HepG2 (cell line): Measurements from ENCODE around the gene ANKRD6. TPM values are rescaled to one million over a fixed set of nuclear protein-coding genes. Genes with fewer than 3 reads are reported as not detected.

ENCODE experiments used
- ATAC-seq: fragments of 200-7000 bp; cut with Tn5 transposase; 3 replicates; pipeline ENCODE4 v1.9.1; 2020; ENCODE audit warnings: mild to moderate bottlenecking, moderate library complexity
- BruUV-seq: library from RNA; stranded (reverse); fragments of 400-500 nt; replicated peaks from 2 replicates; lab custom pipeline; 2021; lab: Mats Ljungman, UMichigan
- CTCF ChIA-PET: fragments of 300-600 bp; formaldehyde crosslinking; extraction: SDS; loops from one replicate; lab custom pipeline; 2021; ENCODE audit warnings: low total read pairs, inconsistent platforms, low intra/inter-chr PET ratio; lab: Yijun Ruan, JAX
- POLR2A ChIA-PET: fragments of 350-600 bp; sonication (Branson Sonifier 250); formaldehyde crosslinking; loops from one replicate; lab custom pipeline; 2020; ENCODE audit warnings: antibody characterized with exemption, inconsistent platforms; lab: Yijun Ruan, JAX
- DNase-seq: peaks from one replicate; pipeline ENCODE4 v3.0.0-alpha.2; 2015; ENCODE audit warnings: low spot score
- FAIRE-seq: peaks from 3 replicates; lab custom pipeline; 2011; peaks lifted over from hg19 to GRCh38; lab: Jason Lieb, UNC
- H2AFZ ChIP-seq: one replicate; pipeline ENCODE4 v1.6.1; 2011; ENCODE audit warnings: low read length, inconsistent platforms
- H3K27ac ChIP-seq: fragments of 300-600 bp; 3 replicates; pipeline ENCODE4 v1.8.0; 2011; ENCODE audit warnings: mixed run types, mild to moderate bottlenecking, mixed read lengths, low read length, inconsistent platforms; ENCODE audit not compliant: insufficient read depth; ENCODE audit errors: extremely low read length
- H3K27me3 ChIP-seq, 2 experiments: fragments of 200-600 bp in 1 of 2; 2 replicates in 1 of 2; 3 replicates in 1 of 2; pipeline versions ENCODE4 v1.6.0 to v1.8.0; 2011; ENCODE audit warnings: low read length in 2 of 2, mild to moderate bottlenecking in 2 of 2, moderate library complexity in 2 of 2, inconsistent platforms in 1 of 2; ENCODE audit not compliant: insufficient read depth in 2 of 2, control insufficient read depth in 1 of 2
- H3K36me3 ChIP-seq, 2 experiments: fragments of 200-600 bp in 1 of 2; replicated peaks in 1 of 2; 2 replicates in 1 of 2; 3 replicates in 1 of 2; pipeline versions ENCODE4 v1.5.1 to v1.8.0; 2011; ENCODE audit warnings: low read length in 2 of 2, inconsistent platforms in 1 of 2; ENCODE audit not compliant: insufficient read depth in 2 of 2, control insufficient read depth in 1 of 2
- H3K4me1 ChIP-seq: 2 replicates; pipeline ENCODE4 v1.5.1; 2012; ENCODE audit warnings: low read length, inconsistent platforms; ENCODE audit not compliant: insufficient read depth
- H3K4me2 ChIP-seq: 2 replicates; pipeline ENCODE4 v1.6.0; 2011; ENCODE audit warnings: low read depth, low read length, inconsistent platforms
- H3K4me3 ChIP-seq, 3 experiments: fragments of 200-600 bp in 1 of 3; sonication (generic), shearing (Covaris generic) in 1 of 3; replicated peaks in 1 of 3; 2 replicates each; pipeline ENCODE4 v1.5.1; 2011 to 2016; ENCODE audit warnings: low read length in 3 of 3, inconsistent platforms in 2 of 3, low read depth in 2 of 3, mild to moderate bottlenecking in 2 of 3, control low read depth in 1 of 3, mixed read lengths in 1 of 3; ENCODE audit not compliant: insufficient read depth in 1 of 3
- H3K79me2 ChIP-seq: one replicate; pipeline ENCODE4 v1.6.1; 2011; ENCODE audit warnings: low read length, inconsistent platforms; ENCODE audit not compliant: insufficient read depth
- H3K9ac ChIP-seq: 2 replicates; pipeline ENCODE4 v1.6.0; 2011; ENCODE audit warnings: mild to moderate bottlenecking, low read depth, low read length, inconsistent platforms; ENCODE audit not compliant: insufficient read depth
- H3K9me3 ChIP-seq: 2 replicates; pipeline ENCODE4 v1.5.1; 2012; ENCODE audit warnings: mild to moderate bottlenecking, low read length
- H4K20me1 ChIP-seq: 2 replicates; pipeline ENCODE4 v1.6.0; 2011; ENCODE audit warnings: inconsistent platforms, mild to moderate bottlenecking, low read length, moderate library complexity; ENCODE audit not compliant: insufficient read depth
- DR1 ChIP-seq: sonication (generic); formaldehyde crosslinking; IDR thresholded peaks from 2 replicates; pipeline ENCODE4 v1.8.0; 2021; ENCODE audit warnings: mild to moderate bottlenecking, missing genetic modification reagents, inconsistent platforms
- E2F2 ChIP-seq: sonication (generic); formaldehyde crosslinking; IDR thresholded peaks from 2 replicates; pipeline ENCODE4 v1.4.0; 2020; ENCODE audit warnings: missing genetic modification reagents, borderline replicate concordance
- ELF4 ChIP-seq: sonication (generic); formaldehyde crosslinking; IDR thresholded peaks from 2 replicates; pipeline ENCODE4 v1.5.0; 2020; ENCODE audit warnings: missing genetic modification reagents, mild to moderate bottlenecking, moderate library complexity, borderline replicate concordance
- GABPB1 ChIP-seq: IDR thresholded peaks from 2 replicates; pipeline ENCODE4 v1.6.1; 2016; ENCODE audit warnings: mild to moderate bottlenecking, missing genetic modification reagents, moderate library complexity, missing compliant biosample characterization
- KDM3A ChIP-seq: IDR thresholded peaks from 2 replicates; pipeline ENCODE4 v1.6.1; 2018; ENCODE audit warnings: low read depth, missing compliant biosample characterization
- MBNL3 ChIP-seq: fragments of 250-450 bp; sonication (Bioruptor Pico); conservative IDR thresholded peaks from 2 replicates; pipeline ENCODE4 v1.8.0; 2022; ENCODE audit warnings: mild to moderate bottlenecking, inconsistent platforms
- NCOA1 ChIP-seq: sonication (generic); formaldehyde crosslinking; IDR thresholded peaks from 2 replicates; pipeline ENCODE4 v1.9.0; 2021; ENCODE audit warnings: missing genetic modification reagents
- NFKBIZ ChIP-seq: IDR thresholded peaks from 2 replicates; pipeline ENCODE4 v1.6.1; 2018; ENCODE audit warnings: missing genetic modification reagents, missing compliant biosample characterization
- NR1H2 ChIP-seq: sonication (generic); formaldehyde crosslinking; IDR thresholded peaks from 2 replicates; pipeline ENCODE4 v1.8.1; 2022; ENCODE audit warnings: low read depth, missing genetic modification reagents, borderline replicate concordance
- SETDB1 ChIP-seq: sonication (generic); formaldehyde crosslinking; IDR thresholded peaks from 2 replicates; pipeline ENCODE4 v1.5.1; 2020; ENCODE audit warnings: missing genetic modification reagents, mild to moderate bottlenecking, borderline replicate concordance
- TBP ChIP-seq: sonication (generic); formaldehyde crosslinking; IDR thresholded peaks from 2 replicates; pipeline ENCODE4 v1.5.0; 2020; ENCODE audit warnings: missing genetic modification reagents
- TSC22D2 ChIP-seq: sonication (generic); formaldehyde crosslinking; IDR thresholded peaks from 2 replicates; pipeline ENCODE4 v1.5.1; 2020; ENCODE audit warnings: missing genetic modification reagents, mild to moderate bottlenecking, borderline replicate concordance
- ZFP36 ChIP-seq: fragments of 150-350 bp; IDR thresholded peaks from 2 replicates; pipeline ENCODE4 v1.6.1; 2018; ENCODE audit warnings: borderline replicate concordance, low read length, low read depth; ENCODE audit not compliant: partially characterized antibody
- ZFP36L1 ChIP-seq: sonication (generic); formaldehyde crosslinking; IDR thresholded peaks from 2 replicates; pipeline ENCODE4 v1.8.0; 2022; ENCODE audit warnings: mild to moderate bottlenecking, missing genetic modification reagents, moderate library complexity
- ZNF383 ChIP-seq: sonication (generic); formaldehyde crosslinking; IDR thresholded peaks from 2 replicates; pipeline ENCODE4 v1.4.0; 2020; ENCODE audit warnings: missing genetic modification reagents, mild to moderate bottlenecking, borderline replicate concordance
- ZNF576 ChIP-seq: sonication (generic); formaldehyde crosslinking; IDR thresholded peaks from 2 replicates; pipeline ENCODE4 v1.4.0; 2020; ENCODE audit warnings: mild to moderate bottlenecking, missing genetic modification reagents
- ZNF879 ChIP-seq: sonication (generic); formaldehyde crosslinking; IDR thresholded peaks from 2 replicates; pipeline ENCODE4 v1.8.1; 2023; ENCODE audit warnings: missing genetic modification reagents
- WGBS: methylation state at CpG from one replicate; pipeline ENCODE4 v1.1.6; 2017; ENCODE audit warnings: low lambda C conversion rate; 5-methylcytosine and 5-hydroxymethylcytosine counted together
- in situ Hi-C: cut with HindIII; loops from 2 replicates; pipeline ENCODE4 v1.10.0; 2017; ENCODE audit warnings: low pct_unique_long_range_greater_than_20kb; ENCODE audit not compliant: extremely low pct_ligation_motif_present
- intact Hi-C: fragments of 100-400 bp; cut with micrococcal nuclease; formaldehyde crosslinking; loops from one replicate; pipeline ENCODE4 v1.10.0; 2022; ENCODE audit not compliant: unreplicated experiment
- polyA plus RNA-seq, 8 experiments: library from polyadenylated mRNA; depleted of rRNA in 3 of 8; stranded (reverse) in 7 of 8; unstranded in 1 of 8; fragments of >200 nt; fragmentation: Illumina TruSeq in 4 of 8; extraction: Trizol in 4 of 8; gene quantifications; 2 replicates each; pipeline versions ENCODE4 v1.2.1 to v1.2.3, GENCODE V29; 2011 to 2016; ENCODE audit warnings: low read depth in 4 of 8, missing spikeins in 1 of 8, mixed read lengths in 1 of 8; ENCODE audit not compliant: insufficient read depth in 1 of 8
- total RNA-seq, 5 experiments: library from RNA; depleted of rRNA; stranded (reverse); fragments of >200 nt; fragmentation: Illumina TruSeq; extraction: Trizol; gene quantifications; 2 replicates each; pipeline ENCODE4 v1.2.3, GENCODE V29; 2016; ENCODE audit warnings: low read depth in 1 of 5

ANKRD6 gene
- total and polyA plus RNA-seq, 2 of the 13 experiments (the other 11 are each of a cell fraction or from before 2014, with no cell fraction given), result 0.18 to 0.36 TPM

GRCh38 chr6:89518352-89519055, 85.6 kb downstream of the ANKRD6 start:
- no peaks in the 10 kb centered on the region for H3K9me3 ChIP-seq
- ChIA-PET CTCF (no interaction called here), POLR2A (no interaction called here)
- DNase-seq, result no peak
- in situ Hi-C loops, result no loop called here
- no peak overlapping the region for H2AFZ ChIP-seq
- H3K79me2 ChIP-seq, result no peaks in the 10 kb centered on the region
- ATAC-seq, result no peak
- no peak overlapping the region for H3K9ac ChIP-seq
- H3K27ac ChIP-seq, result no peak overlapping the region
- BruUV-seq, result no TSS peak
- no peaks in the 10 kb centered on the region for H3K27me3 ChIP-seq
- no peak for TF ChIP-seq DR1 (CRISPR knock-in tag)
- no peak for TF ChIP-seq NFKBIZ (CRISPR knock-in tag)
- no peak for TF ChIP-seq ELF4 (CRISPR knock-in tag)
- no peak for TF ChIP-seq NR1H2
- TF ChIP-seq ZFP36, result no peak
- TF ChIP-seq GABPB1 (CRISPR knock-in tag), result no peak
- no peak for TF ChIP-seq ZNF576
- no peak for TF ChIP-seq KDM3A (CRISPR knock-in tag)
- TF ChIP-seq ZFP36L1 (CRISPR knock-in tag), result no peak
- TF ChIP-seq TSC22D2, result no peak
- no peak for TF ChIP-seq MBNL3
- no peak for TF ChIP-seq NCOA1
- TF ChIP-seq ZNF879 (CRISPR knock-in tag), result no peak
- no peak for TF ChIP-seq SETDB1 (CRISPR knock-in tag)
- TF ChIP-seq E2F2 (CRISPR knock-in tag), result no peak
- no peak for TF ChIP-seq TBP
- TF ChIP-seq ZNF383, result no peak
- H3K4me2 ChIP-seq, result no peak overlapping the region
- H4K20me1 ChIP-seq, result no peaks in the 10 kb centered on the region
- no peak overlapping the region for H3K4me3 ChIP-seq
- WGBS, result 66% methylated on average over 4 of the region's 4 CpGs
- intact Hi-C loops, result no loop called here
- no peaks in the 10 kb centered on the region for H3K4me1 ChIP-seq
- H3K36me3 ChIP-seq, result no peaks in the 10 kb centered on the region
- FAIRE-seq, result no peak
